PFSK-1 (cell line): Measurements from ENCODE around the gene PCBP4.

Experiments used
- FOXP2 ChIP-seq: optimal IDR thresholded peaks from 2 replicates; pipeline ENCODE3; 2011; ENCODE audit warnings: borderline replicate concordance, control low read depth, inconsistent platforms; ENCODE audit not compliant: insufficient read depth; ENCODE audit errors: extremely low read length, extremely low read depth
- POLR2AphosphoS5 ChIP-seq: IDR thresholded peaks from 2 replicates; pipeline ENCODE4 v1.6.1; 2012; ENCODE audit warnings: low read depth, mild to moderate bottlenecking, control low read depth, low read length, moderate library complexity
- REST ChIP-seq, 2 experiments: IDR thresholded peaks; 2 replicates each; pipeline versions ENCODE4 v1.6.1 to v1.8.0; 2011 to 2012; ENCODE audit warnings: low read depth in 2 of 2, low read length in 2 of 2, control low read depth in 1 of 2, inconsistent platforms in 1 of 2, mild to moderate bottlenecking in 1 of 2, moderate library complexity in 1 of 2; ENCODE audit not compliant: insufficient read depth in 1 of 2
- SIN3A ChIP-seq: IDR thresholded peaks from 2 replicates; pipeline ENCODE4 v1.6.1; 2012; ENCODE audit warnings: mild to moderate bottlenecking, low read length, moderate library complexity, borderline replicate concordance; ENCODE audit not compliant: insufficient read depth
- TAF1 ChIP-seq: IDR thresholded peaks from 2 replicates; pipeline ENCODE4 v1.6.1; 2012; ENCODE audit warnings: low read length, control low read depth, borderline replicate concordance; ENCODE audit not compliant: insufficient read depth

PCBP4 gene

GRCh38 chr3:51950899-51951298, 16.4 kb downstream of the PCBP4 start:
- no peak for TF ChIP-seq REST (IDR thresholded peaks at IDR 0.05; ENCODE audit: insufficient read depth in 1 of 2, low read depth in 2 of 2, low read length in 2 of 2)
- TF ChIP-seq SIN3A = no peak
- no peak for TF ChIP-seq FOXP2
- TF ChIP-seq POLR2AphosphoS5 = no peak
- TF ChIP-seq TAF1 = no peak

GRCh38 chr3:51949121-51949520, 18.1 kb downstream of the PCBP4 start:
- TF ChIP-seq SIN3A = no peak
- TF ChIP-seq FOXP2 = no peak
- TF ChIP-seq TAF1 = no peak
- TF ChIP-seq POLR2AphosphoS5 = no peak

GRCh38 chr3:51948016-51948580, 19.2 kb downstream of the PCBP4 start:
- no peak for TF ChIP-seq REST (IDR thresholded peaks at IDR 0.05; ENCODE audit: insufficient read depth in 1 of 2, low read depth in 2 of 2, low read length in 2 of 2)
- no peak for TF ChIP-seq FOXP2
- no peak for TF ChIP-seq TAF1
- TF ChIP-seq POLR2AphosphoS5 = no peak
- TF ChIP-seq SIN3A = no peak

- TF ChIP-seq FOXP2 (no peak), SIN3A (no peak), REST (IDR thresholded peaks at IDR 0.05; ENCODE audit: insufficient read depth in 1 of 2, low read depth in 2 of 2, low read length in 2 of 2) (no peak)
These were observed 19.9 kb downstream of the PCBP4 start for GRCh38 chr3:51947215-51947900.

GRCh38 chr3:51946796-51947195, 20.5 kb downstream of the PCBP4 start:
- TF ChIP-seq TAF1 (no peak), POLR2AphosphoS5 (no peak), FOXP2 (no peak), REST (IDR thresholded peaks at IDR 0.05; ENCODE audit: insufficient read depth in 1 of 2, low read depth in 2 of 2, low read length in 2 of 2) (no peak), SIN3A (no peak)
